HEK293 (cell line): ENCODE results near the gene CDH22.

Experiments used
- CTCF ChIP-seq: fragments of 450-650 bp; formaldehyde crosslinking; IDR thresholded peaks from 2 replicates; pipeline ENCODE4 v1.5.1; 2016; ENCODE audit warnings: missing biosample characterization, missing genetic modification characterization
- YY1 ChIP-seq: fragments of 450-650 bp; formaldehyde crosslinking; IDR thresholded peaks from 2 replicates; pipeline ENCODE4 v1.5.1; 2018; ENCODE audit warnings: missing biosample characterization, missing genetic modification characterization
- ZNF140 ChIP-seq: fragments of 450-650 bp; formaldehyde crosslinking; IDR thresholded peaks from 2 replicates; pipeline ENCODE4 v1.5.1; 2016; ENCODE audit warnings: missing biosample characterization, missing genetic modification characterization
- ZNF184 ChIP-seq: fragments of 450-650 bp; IDR thresholded peaks from 2 replicates; pipeline ENCODE4 v1.5.1; 2018; ENCODE audit warnings: missing biosample characterization, mild to moderate bottlenecking, missing genetic modification characterization
- ZNF768 ChIP-seq: fragments of 450-650 bp; formaldehyde crosslinking; IDR thresholded peaks from 2 replicates; pipeline ENCODE4 v1.5.1; 2018; ENCODE audit warnings: missing biosample characterization, mild to moderate bottlenecking, missing genetic modification characterization
- ZNF776 ChIP-seq: fragments of 450-650 bp; formaldehyde crosslinking; IDR thresholded peaks from 2 replicates; pipeline ENCODE4 v1.5.0; 2017; ENCODE audit warnings: missing biosample characterization, missing genetic modification characterization, borderline replicate concordance
- ZNF830 ChIP-seq: fragments of 450-650 bp; IDR thresholded peaks from 2 replicates; pipeline ENCODE4 v1.5.0; 2018; ENCODE audit warnings: missing biosample characterization, missing genetic modification characterization, low read depth, mild to moderate bottlenecking, moderate library complexity
- TF ChIP-seq, protein P1 (sequence below): fragments of 450-650 bp; formaldehyde crosslinking; IDR thresholded peaks from 2 replicates; pipeline ENCODE4 v1.5.1; 2016; ENCODE audit warnings: missing biosample characterization, missing genetic modification characterization
- TF ChIP-seq, protein P2 (sequence below): fragments of 450-650 bp; formaldehyde crosslinking; IDR thresholded peaks from 2 replicates; pipeline ENCODE4 v1.5.1; 2016; ENCODE audit warnings: missing biosample characterization, missing genetic modification characterization

DNA sequence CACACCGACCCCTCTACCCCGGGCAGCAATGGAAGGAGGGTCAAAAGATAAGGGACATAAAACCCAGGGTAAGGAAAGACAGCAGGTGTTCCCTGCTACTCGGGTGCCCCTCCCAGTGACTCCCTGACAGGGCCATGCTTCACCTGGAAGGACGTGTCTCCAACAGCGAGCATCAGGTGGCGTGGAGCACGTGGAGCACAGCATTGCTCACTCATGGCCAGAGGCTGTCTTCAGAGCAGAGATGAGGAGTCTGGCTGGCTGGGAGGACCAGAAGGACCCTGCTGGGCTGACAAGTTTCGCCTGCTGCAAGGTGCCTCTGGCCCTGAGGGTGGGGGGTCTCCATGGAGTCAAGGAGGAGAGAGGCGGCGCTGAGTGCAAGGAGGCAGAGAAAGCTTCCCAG, 15.3 kb upstream of the CDH22 start:
- no peak for TF ChIP-seq CTCF
- TF ChIP-seq ZNF140 (tag by site-specific recombination): no peak
- TF ChIP-seq ZNF768 (tag by site-specific recombination): no peak
- TF ChIP-seq ZNF830 (tag by site-specific recombination): no peak
- TF ChIP-seq YY1: no peak
- TF ChIP-seq, protein P1, sequence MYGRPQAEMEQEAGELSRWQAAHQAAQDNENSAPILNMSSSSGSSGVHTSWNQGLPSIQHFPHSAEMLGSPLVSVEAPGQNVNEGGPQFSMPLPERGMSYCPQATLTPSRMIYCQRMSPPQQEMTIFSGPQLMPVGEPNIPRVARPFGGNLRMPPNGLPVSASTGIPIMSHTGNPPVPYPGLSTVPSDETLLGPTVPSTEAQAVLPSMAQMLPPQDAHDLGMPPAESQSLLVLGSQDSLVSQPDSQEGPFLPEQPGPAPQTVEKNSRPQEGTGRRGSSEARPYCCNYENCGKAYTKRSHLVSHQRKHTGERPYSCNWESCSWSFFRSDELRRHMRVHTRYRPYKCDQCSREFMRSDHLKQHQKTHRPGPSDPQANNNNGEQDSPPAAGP (tag by site-specific recombination): no peak
- TF ChIP-seq ZNF184: no peak
- TF ChIP-seq, protein P2, sequence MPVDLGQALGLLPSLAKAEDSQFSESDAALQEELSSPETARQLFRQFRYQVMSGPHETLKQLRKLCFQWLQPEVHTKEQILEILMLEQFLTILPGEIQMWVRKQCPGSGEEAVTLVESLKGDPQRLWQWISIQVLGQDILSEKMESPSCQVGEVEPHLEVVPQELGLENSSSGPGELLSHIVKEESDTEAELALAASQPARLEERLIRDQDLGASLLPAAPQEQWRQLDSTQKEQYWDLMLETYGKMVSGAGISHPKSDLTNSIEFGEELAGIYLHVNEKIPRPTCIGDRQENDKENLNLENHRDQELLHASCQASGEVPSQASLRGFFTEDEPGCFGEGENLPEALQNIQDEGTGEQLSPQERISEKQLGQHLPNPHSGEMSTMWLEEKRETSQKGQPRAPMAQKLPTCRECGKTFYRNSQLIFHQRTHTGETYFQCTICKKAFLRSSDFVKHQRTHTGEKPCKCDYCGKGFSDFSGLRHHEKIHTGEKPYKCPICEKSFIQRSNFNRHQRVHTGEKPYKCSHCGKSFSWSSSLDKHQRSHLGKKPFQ (tag by site-specific recombination): no peak
- no peak for TF ChIP-seq ZNF776 (tag by site-specific recombination)
